Measurements from ENCODE around the gene PPARG. TPM values are rescaled to one million over a fixed set of nuclear protein-coding genes. Genes with fewer than 3 reads are reported as not detected.
"Not testable (repeated sequence)": the region's sequence is repeated elsewhere in the genome, so short reads cannot be mapped to it uniquely, and the experiment has no call there.

Gene PPARG
- total RNA-seq, 2 experiments from 2014 or later = 2.2 to 3.7 TPM

DNA sequence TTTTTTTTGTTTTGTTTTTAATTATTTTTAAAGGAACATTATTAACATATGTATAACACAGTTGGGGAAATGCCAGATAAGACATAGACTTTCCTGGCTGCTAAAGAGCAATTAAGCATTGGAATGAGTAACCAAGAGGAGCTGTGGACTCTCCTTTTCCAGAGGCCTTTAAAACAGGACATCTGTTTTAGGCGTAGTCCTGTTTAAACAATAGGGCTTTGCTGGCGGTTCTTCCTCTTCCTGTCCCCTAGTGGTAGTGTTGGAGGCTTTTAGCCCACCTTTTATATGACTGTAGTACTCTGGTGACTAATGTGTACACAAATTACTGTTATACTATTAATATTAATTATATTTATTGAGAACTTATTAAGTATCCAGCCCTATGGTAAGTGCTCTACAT lies 81.9 kb downstream of the PPARG start:
- Mint-ChIP-seq H3K36me3 (ENCODE audit: low read depth) (no peaks in the 10 kb centered on the region), H3K27me3 (peaks cover 24% of the 10 kb centered on the region), H3K4me3 (no peak overlapping the region), H3K4me1 (no peaks in the 10 kb centered on the region), H3K9me3 (no peaks in the 10 kb centered on the region), H3K27ac (no peak overlapping the region)
- no peak for DNase-seq
- CTCF ChIA-PET = no interaction called here
- POLR2A ChIA-PET = no interaction called here

DNA sequence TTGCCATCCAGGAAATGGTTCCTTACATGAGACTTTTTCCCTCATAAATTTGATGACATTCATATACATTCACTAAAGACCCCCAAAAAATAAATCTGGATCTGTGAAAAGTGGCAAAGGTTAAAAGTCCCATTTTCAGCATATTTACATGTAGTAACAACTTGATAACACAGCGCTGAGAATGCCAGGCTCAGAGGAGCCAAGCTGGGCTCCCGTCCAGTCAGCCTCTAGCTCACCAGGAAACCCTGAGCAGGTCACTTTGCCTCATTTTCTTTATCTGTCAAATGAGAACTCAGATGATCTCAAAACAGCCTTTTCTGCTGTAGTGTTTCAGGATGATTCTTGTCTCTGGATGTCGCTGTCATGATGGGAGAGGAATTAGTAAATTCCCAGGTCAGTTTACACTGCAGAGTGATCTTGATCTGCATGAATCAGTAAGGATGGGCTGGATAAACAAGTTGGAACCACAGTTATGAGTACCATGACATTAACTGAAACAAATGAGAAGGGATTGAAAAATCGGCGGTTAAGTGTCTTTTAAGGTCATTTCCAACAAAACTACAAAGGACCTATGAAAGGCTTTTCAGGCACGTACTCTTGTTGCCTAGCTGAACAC lies 82.8 kb downstream of the PPARG start:
- H3K9me3 Mint-ChIP-seq = no peaks in the 10 kb centered on the region
- no peak overlapping the region for H3K4me3 Mint-ChIP-seq
- ChIA-PET POLR2A (no interaction called here), CTCF (no interaction called here)
- H3K27me3 Mint-ChIP-seq = peaks cover 21% of the 10 kb centered on the region
- no peaks in the 10 kb centered on the region for H3K36me3 Mint-ChIP-seq (ENCODE audit: low read depth)
- no peak for DNase-seq
- H3K27ac Mint-ChIP-seq = no peak overlapping the region
- no peaks in the 10 kb centered on the region for H3K4me1 Mint-ChIP-seq

DNA sequence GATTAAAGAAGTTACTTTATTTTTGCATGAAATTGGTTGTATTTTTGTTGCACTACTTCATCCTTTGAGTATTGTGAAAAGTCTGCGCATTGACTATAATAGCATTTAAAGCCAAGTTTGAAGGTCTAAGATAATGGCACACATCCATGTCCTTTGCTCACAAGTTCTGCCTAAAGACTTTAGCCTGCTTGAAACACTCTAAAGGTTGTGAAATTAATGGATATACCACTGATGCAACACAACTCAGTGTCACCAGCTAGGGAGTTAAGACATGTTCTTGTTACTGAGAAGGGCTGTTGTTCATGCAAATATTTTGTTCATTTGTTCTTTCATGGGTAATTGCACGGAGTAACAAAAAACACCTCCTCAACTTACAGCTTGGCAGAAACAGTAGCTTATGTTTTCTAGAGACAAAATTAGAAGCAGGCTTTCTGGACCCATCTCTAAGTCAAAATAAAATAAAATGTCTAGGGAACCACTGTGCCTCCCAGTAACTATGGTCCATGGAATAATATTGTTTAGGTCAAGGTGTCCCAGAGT lies 83.9 kb downstream of the PPARG start:
- H3K4me3 Mint-ChIP-seq = no peak overlapping the region
- DNase-seq = no peak
- no peaks in the 10 kb centered on the region for H3K9me3 Mint-ChIP-seq
- H3K36me3 Mint-ChIP-seq (ENCODE audit: low read depth) = no peaks in the 10 kb centered on the region
- no peaks in the 10 kb centered on the region for H3K4me1 Mint-ChIP-seq
- POLR2A ChIA-PET = no interaction called here
- CTCF ChIA-PET = no interaction called here
- no peak overlapping the region for H3K27ac Mint-ChIP-seq
- peaks cover 25% of the 10 kb centered on the region for H3K27me3 Mint-ChIP-seq

DNA sequence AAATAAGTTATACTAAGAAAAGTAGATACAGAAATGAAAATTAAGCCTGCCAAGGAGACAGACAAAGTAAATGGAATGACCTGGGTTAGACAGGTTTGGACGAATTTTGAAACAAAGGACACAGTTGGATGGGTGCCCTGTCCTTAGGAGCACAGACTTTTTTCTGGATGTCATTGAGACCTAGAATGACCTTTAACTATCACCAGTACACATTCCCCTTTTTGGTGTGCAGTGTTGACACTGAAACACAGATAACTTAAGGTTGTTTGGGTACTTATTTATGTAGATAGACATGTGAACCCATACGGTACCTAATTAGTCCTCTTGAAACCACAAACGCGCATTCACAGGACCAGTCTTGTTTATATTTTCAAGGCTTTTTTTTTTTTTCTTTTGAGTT lies 86.7 kb downstream of the PPARG start:
- DNase-seq = no peak
- H3K4me3 Mint-ChIP-seq = no peak overlapping the region
- H3K27ac Mint-ChIP-seq = no peak overlapping the region
- POLR2A ChIA-PET = no interaction called here
- CTCF ChIA-PET = no interaction called here
- H3K27me3 Mint-ChIP-seq = peaks cover 29% of the 10 kb centered on the region
- no peaks in the 10 kb centered on the region for H3K36me3 Mint-ChIP-seq (ENCODE audit: low read depth)
- H3K4me1 Mint-ChIP-seq = peaks cover 11% of the 10 kb centered on the region
- H3K9me3 Mint-ChIP-seq = no peaks in the 10 kb centered on the region

DNA sequence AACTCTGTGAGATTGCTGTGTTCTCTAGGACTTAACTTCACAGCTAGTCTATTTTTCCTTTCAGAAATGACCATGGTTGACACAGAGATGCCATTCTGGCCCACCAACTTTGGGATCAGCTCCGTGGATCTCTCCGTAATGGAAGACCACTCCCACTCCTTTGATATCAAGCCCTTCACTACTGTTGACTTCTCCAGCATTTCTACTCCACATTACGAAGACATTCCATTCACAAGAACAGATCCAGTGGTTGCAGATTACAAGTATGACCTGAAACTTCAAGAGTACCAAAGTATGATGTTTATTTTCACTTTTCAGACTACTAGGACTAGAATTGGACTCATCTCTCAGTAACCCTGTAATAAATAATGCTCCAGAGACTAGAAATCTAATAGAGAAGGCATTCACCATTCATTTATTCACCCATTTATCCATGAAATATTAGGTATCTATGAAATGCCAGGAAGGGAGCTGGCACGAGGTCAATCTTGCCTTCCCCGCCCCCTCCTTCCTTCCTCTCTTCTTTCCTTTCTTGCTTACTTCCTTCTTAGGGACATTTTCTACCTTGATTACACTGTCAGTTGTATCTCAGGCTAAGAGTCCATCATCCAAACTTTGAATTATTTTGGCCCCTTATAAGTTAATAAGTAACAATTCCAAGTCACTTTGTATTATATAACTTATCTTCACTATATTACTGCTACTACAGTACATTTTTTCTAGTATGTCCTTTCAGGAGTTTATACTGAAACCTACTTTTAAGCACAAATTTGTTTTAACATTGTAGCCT lies 91.0 kb downstream of the PPARG start:
- Mint-ChIP-seq H3K9me3 (no peaks in the 10 kb centered on the region), H3K27ac (no peak overlapping the region), H3K27me3 (peaks cover 15% of the 10 kb centered on the region), H3K4me1 (peaks cover 26% of the 10 kb centered on the region), H3K4me3 (no peak overlapping the region), H3K36me3 (ENCODE audit: low read depth) (no peaks in the 10 kb centered on the region)
- ChIA-PET CTCF (no interaction called here), POLR2A (no interaction called here)
- DNase-seq = no peak

DNA sequence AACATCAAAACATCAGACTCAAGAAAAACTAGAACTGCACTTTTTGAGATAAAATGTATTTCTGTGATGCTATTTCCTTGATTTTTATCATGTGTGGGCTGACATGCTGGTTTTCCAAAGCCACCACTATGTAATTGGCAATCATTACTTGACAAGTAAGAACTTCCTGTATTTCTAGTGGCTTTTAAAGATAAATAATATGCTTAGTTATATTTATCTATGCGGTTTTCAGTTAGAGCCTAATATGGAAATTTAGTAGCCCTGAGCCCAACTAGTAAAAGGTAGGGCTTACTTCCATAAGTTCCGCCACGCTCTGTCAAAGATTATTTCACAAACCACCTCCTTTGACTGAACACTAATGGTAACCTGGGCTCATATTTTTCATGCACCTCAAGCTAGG lies 91.6 kb downstream of the PPARG start:
- H3K4me3 Mint-ChIP-seq = no peak overlapping the region
- peaks cover 30% of the 10 kb centered on the region for H3K4me1 Mint-ChIP-seq
- CTCF ChIA-PET = no interaction called here
- no peaks in the 10 kb centered on the region for H3K9me3 Mint-ChIP-seq
- no peaks in the 10 kb centered on the region for H3K36me3 Mint-ChIP-seq (ENCODE audit: low read depth)
- H3K27me3 Mint-ChIP-seq = peaks cover 13% of the 10 kb centered on the region
- no peak overlapping the region for H3K27ac Mint-ChIP-seq
- POLR2A ChIA-PET = no interaction called here
- no peak for DNase-seq

DNA sequence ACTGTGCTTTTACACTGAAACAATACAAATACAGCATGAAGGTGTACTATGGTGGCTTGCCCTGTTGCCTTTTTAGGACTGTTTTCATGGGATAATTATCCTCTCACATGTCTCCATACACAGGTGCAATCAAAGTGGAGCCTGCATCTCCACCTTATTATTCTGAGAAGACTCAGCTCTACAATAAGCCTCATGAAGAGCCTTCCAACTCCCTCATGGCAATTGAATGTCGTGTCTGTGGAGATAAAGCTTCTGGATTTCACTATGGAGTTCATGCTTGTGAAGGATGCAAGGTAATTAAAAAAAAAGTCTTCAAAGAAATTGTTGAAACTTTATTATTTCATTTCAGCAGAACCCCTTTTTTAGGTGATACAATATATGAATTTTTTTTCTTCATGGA lies 92.3 kb downstream of the PPARG start:
- DNase-seq = no peak
- POLR2A ChIA-PET = no interaction called here
- H3K36me3 Mint-ChIP-seq (ENCODE audit: low read depth) = no peaks in the 10 kb centered on the region
- peaks cover 14% of the 10 kb centered on the region for H3K27me3 Mint-ChIP-seq
- H3K4me3 Mint-ChIP-seq = no peak overlapping the region
- H3K4me1 Mint-ChIP-seq = peaks cover 30% of the 10 kb centered on the region
- CTCF ChIA-PET = no interaction called here
- H3K27ac Mint-ChIP-seq = no peak overlapping the region
- no peaks in the 10 kb centered on the region for H3K9me3 Mint-ChIP-seq

DNA sequence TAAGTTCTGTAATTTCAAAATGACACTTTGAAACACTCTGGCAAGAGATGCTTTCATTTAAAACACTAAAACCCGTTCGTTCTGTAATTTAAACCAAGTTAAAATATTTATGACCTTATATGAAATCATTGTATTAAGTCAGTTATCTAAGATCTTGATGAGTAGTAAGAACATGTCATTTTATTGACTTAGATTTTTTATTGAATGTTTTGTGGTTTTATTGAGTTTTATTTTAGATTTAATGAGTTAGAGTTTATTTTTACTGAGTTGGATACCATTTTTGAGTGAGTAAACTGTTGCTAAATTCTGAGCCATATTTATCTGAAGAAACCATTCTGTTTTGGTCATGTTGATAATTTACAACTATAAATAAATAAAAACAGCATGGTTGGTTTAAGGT lies 94.3 kb downstream of the PPARG start:
- Mint-ChIP-seq H3K27ac (no peak overlapping the region), H3K27me3 (peaks cover 12% of the 10 kb centered on the region), H3K4me1 (peaks cover 32% of the 10 kb centered on the region), H3K9me3 (no peaks in the 10 kb centered on the region), H3K4me3 (no peak overlapping the region), H3K36me3 (ENCODE audit: low read depth) (peaks cover 6% of the 10 kb centered on the region)
- CTCF ChIA-PET = no interaction called here
- DNase-seq = no peak
- POLR2A ChIA-PET = no interaction called here

DNA sequence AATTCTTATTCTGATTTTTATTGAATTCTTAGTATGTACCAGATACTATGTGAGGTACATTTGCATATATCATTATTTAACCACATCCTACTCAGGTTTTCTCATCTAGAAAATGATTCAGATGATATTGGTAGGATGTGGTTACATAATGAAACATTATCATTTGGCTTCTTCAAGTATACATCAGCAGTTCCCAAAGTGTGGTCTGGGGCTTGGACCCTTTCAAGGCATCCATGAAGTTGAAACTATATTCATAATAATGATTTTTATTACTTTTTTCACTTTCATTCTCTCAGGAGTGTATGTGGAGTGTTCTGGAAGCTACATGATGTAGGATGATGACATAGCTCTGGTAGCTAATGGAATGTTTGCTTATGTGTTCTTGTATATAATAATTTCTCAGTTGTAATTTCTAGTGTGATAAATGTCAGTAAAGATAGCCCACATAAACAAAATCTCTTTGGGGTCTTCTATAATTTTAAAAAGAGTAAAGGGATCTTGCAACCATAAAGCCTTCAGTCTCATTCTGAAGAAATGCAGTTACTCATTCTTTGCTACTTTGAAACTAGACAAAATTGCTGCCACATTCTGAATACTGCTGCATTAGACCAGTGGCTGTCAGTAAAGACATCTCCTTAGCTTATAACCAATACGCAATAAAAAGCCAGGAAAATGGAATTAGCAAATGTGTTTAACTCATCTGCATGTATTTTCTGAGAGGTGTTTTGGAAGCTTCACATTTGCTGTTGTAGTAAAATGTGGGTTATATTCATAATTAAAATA lies 95.8 kb downstream of the PPARG start:
- Mint-ChIP-seq H3K4me3 (no peak overlapping the region), H3K36me3 (ENCODE audit: low read depth) (peaks cover 6% of the 10 kb centered on the region)
- DNase-seq = no peak

DNA sequence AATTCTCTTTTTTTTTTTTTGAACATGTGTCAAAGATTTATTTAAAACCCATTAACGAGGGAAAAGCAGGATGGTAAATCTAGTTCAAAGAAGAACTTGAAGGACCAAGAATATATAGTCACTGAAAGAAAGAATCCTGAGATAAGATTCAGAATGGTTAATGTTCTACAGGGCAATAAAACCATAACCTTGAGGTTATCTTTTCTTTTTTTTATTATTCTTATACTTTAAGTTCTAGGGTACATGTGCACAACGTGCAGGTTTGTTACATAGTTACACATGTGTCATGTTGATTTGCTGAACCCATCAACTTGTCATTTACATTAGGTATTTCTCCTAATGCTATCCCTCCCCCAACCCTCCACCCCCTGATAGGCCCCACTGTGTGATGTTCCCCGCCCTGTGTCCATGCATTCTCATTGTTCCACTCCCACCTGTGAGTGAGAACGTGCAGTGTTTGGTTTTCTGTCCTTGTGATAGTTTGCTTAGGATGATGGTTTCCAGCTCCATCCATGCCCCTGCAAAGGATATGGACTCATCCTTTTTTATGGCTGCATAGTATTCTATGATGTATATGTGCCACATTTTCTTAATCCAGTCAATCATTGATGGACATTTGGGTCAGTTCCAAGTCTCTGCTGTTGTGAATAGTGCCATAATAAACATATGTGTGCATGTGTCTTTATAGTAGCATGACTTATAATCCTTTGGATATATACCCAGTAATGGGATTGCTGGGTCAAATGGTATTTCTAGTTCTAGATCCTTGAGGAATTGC lies 97.8 kb downstream of the PPARG start:
- Mint-ChIP-seq H3K27me3 (peaks cover 14% of the 10 kb centered on the region), H3K4me1 (peaks cover 16% of the 10 kb centered on the region)
- H3K27ac Mint-ChIP-seq; H3K36me3 Mint-ChIP-seq (ENCODE audit: low read depth); DNase-seq; POLR2A ChIA-PET; CTCF ChIA-PET; H3K4me3 Mint-ChIP-seq; H3K9me3 Mint-ChIP-seq: not testable (repeated sequence)

More for the DNA sequence above, 95.8 kb downstream of the PPARG start:
- Mint-ChIP-seq H3K27ac (no peak overlapping the region), H3K27me3 (peaks cover 11% of the 10 kb centered on the region), H3K4me1 (peaks cover 29% of the 10 kb centered on the region), H3K9me3 (no peaks in the 10 kb centered on the region)
- POLR2A ChIA-PET = interaction anchor here (0.7 to 1.4 kb wide), 2 partner anchors 10 to 11 kb away, joined by 6 read pairs; no protein-coding TSS in a partner anchor
- CTCF ChIA-PET = no interaction called here

DNA sequence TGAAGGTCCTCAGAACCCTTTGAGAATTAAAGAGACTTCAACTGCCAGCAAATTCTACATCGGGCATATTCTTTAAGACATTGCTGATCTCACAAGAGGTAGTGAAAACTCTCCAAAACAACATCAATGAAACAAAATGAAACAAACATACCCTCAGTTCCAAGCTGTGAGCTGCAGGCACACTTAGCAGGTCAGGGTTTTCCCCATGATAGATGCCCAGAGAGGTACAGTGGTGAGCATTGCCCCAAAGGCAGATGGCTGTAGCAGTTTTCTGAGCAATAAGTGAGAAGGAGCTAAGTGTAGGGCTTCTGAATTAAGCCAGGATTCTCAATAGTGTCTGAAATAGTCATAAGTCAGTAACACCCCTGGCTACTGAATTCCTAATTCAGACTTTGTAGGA lies 99.3 kb downstream of the PPARG start:
- Mint-ChIP-seq H3K27ac (no peak overlapping the region), H3K4me1 (peaks cover 14% of the 10 kb centered on the region), H3K36me3 (ENCODE audit: low read depth) (peaks cover 6% of the 10 kb centered on the region), H3K9me3 (no peaks in the 10 kb centered on the region), H3K27me3 (peaks cover 14% of the 10 kb centered on the region), H3K4me3 (no peak overlapping the region)
- CTCF ChIA-PET = interaction anchor here (0.8 kb wide), 1 partner anchor 194 kb away, joined by 4 read pairs; no protein-coding TSS in a partner anchor
- DNase-seq = no peak
- POLR2A ChIA-PET = no interaction called here

DNA sequence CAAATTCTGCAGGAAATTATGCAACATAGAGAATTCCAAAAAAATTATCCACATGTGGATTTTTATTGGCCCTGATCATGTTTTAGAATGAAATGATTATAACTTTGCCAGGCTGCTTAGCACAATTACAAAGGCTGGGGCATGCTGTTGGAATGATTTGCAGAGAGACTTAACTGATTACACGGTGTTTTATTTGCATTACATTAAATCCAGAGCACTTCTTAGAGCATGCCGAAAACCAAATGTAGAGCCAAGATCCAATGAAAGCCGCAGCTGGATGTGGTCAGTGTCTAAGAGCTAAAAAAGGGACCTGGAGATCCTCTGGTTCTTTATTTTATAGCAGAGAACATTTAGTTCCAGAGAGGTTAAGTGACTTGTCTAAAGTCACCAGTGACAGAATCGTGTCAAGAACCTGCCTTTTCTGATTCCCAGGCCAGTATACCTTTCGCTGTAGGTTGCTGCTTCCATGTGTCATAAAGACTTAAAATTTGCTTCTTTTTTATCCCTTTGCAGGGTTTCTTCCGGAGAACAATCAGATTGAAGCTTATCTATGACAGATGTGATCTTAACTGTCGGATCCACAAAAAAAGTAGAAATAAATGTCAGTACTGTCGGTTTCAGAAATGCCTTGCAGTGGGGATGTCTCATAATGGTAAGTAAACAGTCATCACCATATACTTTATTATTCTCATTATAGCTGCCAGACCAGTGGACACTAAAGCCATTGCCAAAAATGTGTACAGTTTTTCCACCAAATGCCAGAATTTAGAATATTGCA lies 103.4 kb downstream of the PPARG start:
- H3K4me3 Mint-ChIP-seq = no peak overlapping the region
- POLR2A ChIA-PET = no interaction called here
- CTCF ChIA-PET = no interaction called here
- H3K9me3 Mint-ChIP-seq = no peaks in the 10 kb centered on the region
- peaks cover 21% of the 10 kb centered on the region for H3K4me1 Mint-ChIP-seq
- H3K36me3 Mint-ChIP-seq (ENCODE audit: low read depth) = peaks cover under 1% of the 10 kb centered on the region
- DNase-seq = no peak
- H3K27ac Mint-ChIP-seq = no peak overlapping the region
- peaks cover 5% of the 10 kb centered on the region for H3K27me3 Mint-ChIP-seq
